Hypothalamus (tissue), 51 donors: ENCODE measurements around the gene ZFPM1.

ENCODE experiments used
- DNase-seq, 51 donors: peaks; one replicate each; lab custom pipeline; 2025; lab: John Stamatoyannopoulos, UW

Gene ZFPM1

GRCh38 chr16:88417684-88418476 lies 35.2 kb upstream of the ZFPM1 start:
- no peak for DNase-seq

- DNase-seq = no peak
These were observed 34.2 kb upstream of the ZFPM1 start for GRCh38 chr16:88418869-88419268.

GRCh38 chr16:88419790-88420189 lies 33.3 kb upstream of the ZFPM1 start:
- DNase-seq = no peak

GRCh38 chr16:88420496-88420895 lies 32.6 kb upstream of the ZFPM1 start:
- DNase-seq = no peak

GRCh38 chr16:88421301-88421700 lies 31.8 kb upstream of the ZFPM1 start:
- DNase-seq = no peak

- no peak for DNase-seq
These were observed 31.1 kb upstream of the ZFPM1 start for GRCh38 chr16:88421871-88422433.

GRCh38 chr16:88422733-88423447 lies 30.2 kb upstream of the ZFPM1 start:
- DNase-seq = no peak

- no peak for DNase-seq
These were observed 29.6 kb upstream of the ZFPM1 start for GRCh38 chr16:88423448-88423850.

- DNase-seq = peak in 23 of 51 donors; percentile 12 to 59 (median 30)
These were observed 28.4 kb upstream of the ZFPM1 start for GRCh38 chr16:88424587-88425235.

- DNase-seq = no peak
These were observed 27.1 kb upstream of the ZFPM1 start for GRCh38 chr16:88426018-88426417.

- no peak for DNase-seq
These were observed 25.7 kb upstream of the ZFPM1 start for GRCh38 chr16:88427376-88427775.

- DNase-seq = peak in 1 of 51 donors; percentile 11
These were observed 24.9 kb upstream of the ZFPM1 start for GRCh38 chr16:88428156-88428555.

- DNase-seq = peak in 30 of 51 donors; percentile 7 to 71 (median 42)
These were observed 24.3 kb upstream of the ZFPM1 start for GRCh38 chr16:88428616-88429386.

GRCh38 chr16:88429387-88430184 lies 23.5 kb upstream of the ZFPM1 start:
- peak in 2 of 51 donors; percentile 18 to 43 for DNase-seq

- no peak for DNase-seq
These were observed 22.9 kb upstream of the ZFPM1 start for GRCh38 chr16:88430185-88430523.

- peak in 8 of 51 donors; percentile 16 to 39 (median 24) for DNase-seq
These were observed 22.3 kb upstream of the ZFPM1 start for GRCh38 chr16:88430524-88431446.

- DNase-seq = no peak
These were observed 21.4 kb upstream of the ZFPM1 start for GRCh38 chr16:88431651-88432050.

- DNase-seq = no peak
These were observed 20.9 kb upstream of the ZFPM1 start for GRCh38 chr16:88432174-88432573.

GRCh38 chr16:88432753-88433152 lies 20.3 kb upstream of the ZFPM1 start:
- DNase-seq = no peak
